Measurements from ENCODE around the gene SLC11A2.
"Not testable (repeated sequence)": the region's sequence is repeated elsewhere in the genome, so short reads cannot be mapped to it uniquely, and the experiment has no call there.

Gene SLC11A2

GRCh38 chr12:50990791-50991190, 35.4 kb downstream of the SLC11A2 start:
- DNase-seq (ENCODE audit: low read depth, low spot score) = no peak

- no peak for DNase-seq (ENCODE audit: low read depth, low spot score)
These were observed 35.9 kb downstream of the SLC11A2 start for GRCh38 chr12:50990147-50990727.

GRCh38 chr12:50988871-50989270, 37.3 kb downstream of the SLC11A2 start:
- DNase-seq (ENCODE audit: low read depth, low spot score) = no peak

- no peak for DNase-seq (ENCODE audit: low read depth, low spot score)
These were observed 38.1 kb downstream of the SLC11A2 start for GRCh38 chr12:50988051-50988450.

GRCh38 chr12:50986966-50987737, 39.0 kb downstream of the SLC11A2 start:
- no peak for DNase-seq (ENCODE audit: low read depth, low spot score)

GRCh38 chr12:50985322-50985721, 40.9 kb downstream of the SLC11A2 start:
- DNase-seq (ENCODE audit: low read depth, low spot score) = no peak

GRCh38 chr12:50984586-50985298, 41.4 kb downstream of the SLC11A2 start:
- DNase-seq (ENCODE audit: low read depth, low spot score) = no peak

- DNase-seq (ENCODE audit: low read depth, low spot score) = no peak
These were observed 44.6 kb downstream of the SLC11A2 start for GRCh38 chr12:50981319-50982239.

GRCh38 chr12:50980545-50980944, 45.6 kb downstream of the SLC11A2 start:
- no peak for DNase-seq (ENCODE audit: low read depth, low spot score)

- DNase-seq (ENCODE audit: low read depth, low spot score) = peak; percentile 13
These were observed 46.7 kb downstream of the SLC11A2 start for GRCh38 chr12:50979369-50980052.

- DNase-seq (ENCODE audit: low read depth, low spot score) = no peak
These were observed 54.2 kb downstream of the SLC11A2 start for GRCh38 chr12:50971946-50972345.

GRCh38 chr12:50964432-50964831, 61.8 kb downstream of the SLC11A2 start:
- no peak for DNase-seq (ENCODE audit: low read depth, low spot score)

GRCh38 chr12:50961708-50962107, 64.5 kb downstream of the SLC11A2 start:
- no peak for DNase-seq (ENCODE audit: low read depth, low spot score)

GRCh38 chr12:50960130-50960529, 66.1 kb downstream of the SLC11A2 start:
- DNase-seq (ENCODE audit: low read depth, low spot score) = no peak

- no peak for DNase-seq (ENCODE audit: low read depth, low spot score)
These were observed 70.5 kb downstream of the SLC11A2 start for GRCh38 chr12:50955697-50956096.

GRCh38 chr12:50955288-50955687, 70.9 kb downstream of the SLC11A2 start:
- DNase-seq (ENCODE audit: low read depth, low spot score) = no peak

- not testable (repeated sequence) for DNase-seq (ENCODE audit: low read depth, low spot score)
These were observed 71.4 kb downstream of the SLC11A2 start for GRCh38 chr12:50954789-50955188.

- no peak for DNase-seq (ENCODE audit: low read depth, low spot score)
These were observed 73.1 kb downstream of the SLC11A2 start for GRCh38 chr12:50953047-50953446.

GRCh38 chr12:50952510-50952909, 73.7 kb downstream of the SLC11A2 start, which contains the start of gene HIGD1C:
Gene HIGD1C (plus strand): TSS chr12:50952544. CDS start chr12:50953999, 1,455 bp downstream.
- no peak for DNase-seq (ENCODE audit: low read depth, low spot score)

GRCh38 chr12:50951112-50951511, 75.1 kb downstream of the SLC11A2 start:
- DNase-seq (ENCODE audit: low read depth, low spot score) = no peak

GRCh38 chr12:50949801-50950302, 76.3 kb downstream of the SLC11A2 start:
- no peak for DNase-seq (ENCODE audit: low read depth, low spot score)

All from activated CD4-positive, CD25-positive, alpha-beta regulatory T cell treated with anti-CD3 and anti-CD28 coated beads, Interleukin-2, amount 50 U/mL, for 16 hours (primary cell).